GM19043 (cell line): ENCODE data around the gene CABLES2.

Experiments
- ATAC-seq: cut with Tn5 transposase; IDR thresholded peaks from one replicate; pipeline ENCODE4 v1.9.1; 2021; ENCODE audit warnings: low read depth; ENCODE audit not compliant: unreplicated experiment

The CABLES2 gene

GRCh38 chr20:62419759-62420158 lies 12.7 kb upstream of the CABLES2 start:
- no peak for ATAC-seq

DNA sequence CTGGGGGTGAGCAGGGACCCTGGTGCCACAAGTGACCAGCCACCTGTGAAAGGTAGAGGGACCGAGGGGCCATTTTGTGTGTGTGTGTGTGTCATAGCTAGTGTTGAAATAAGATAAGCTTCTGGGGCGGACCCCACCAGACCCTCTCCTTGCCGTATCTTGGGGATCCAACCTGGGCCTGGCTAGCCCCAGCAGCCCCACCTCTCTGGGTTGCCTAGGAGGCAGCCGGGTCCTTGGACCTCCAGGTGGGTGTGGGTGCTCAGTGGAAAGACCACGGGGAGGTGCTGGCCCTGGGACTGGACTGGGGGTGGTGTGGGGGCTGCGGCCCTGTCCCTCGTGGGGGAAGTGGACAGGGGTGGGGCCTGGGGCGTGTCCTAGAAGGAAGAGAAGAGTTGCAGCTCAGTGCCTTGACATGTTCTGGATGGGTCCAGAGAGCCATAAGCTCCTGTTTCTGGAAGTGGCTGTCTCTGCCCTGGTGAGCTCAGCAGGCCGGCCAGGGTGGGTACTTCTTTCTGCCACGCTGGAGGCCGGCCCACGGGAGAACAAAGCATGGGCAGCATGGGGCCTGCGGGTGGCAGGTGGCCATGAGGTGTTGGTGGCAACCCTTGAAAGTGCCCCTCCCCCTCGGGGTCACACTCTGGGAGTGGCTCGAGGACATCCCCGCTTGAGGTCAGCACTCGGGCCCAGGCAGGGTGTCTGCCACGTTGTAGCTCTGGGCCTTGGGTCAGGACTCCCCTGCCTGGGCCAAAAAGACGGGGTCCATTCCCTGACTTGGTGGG lies 11.8 kb upstream of the CABLES2 start:
- ATAC-seq = no peak

GRCh38 chr20:62417981-62418708 lies 11.1 kb upstream of the CABLES2 start:
- ATAC-seq = no peak

GRCh38 chr20:62416651-62417637 lies 9.9 kb upstream of the CABLES2 start:
- ATAC-seq = no peak

- ATAC-seq = no peak
These were observed 8.4 kb upstream of the CABLES2 start for GRCh38 chr20:62415354-62416111.

- ATAC-seq = no peak
These were observed 6.9 kb upstream of the CABLES2 start for GRCh38 chr20:62413896-62414481.

DNA sequence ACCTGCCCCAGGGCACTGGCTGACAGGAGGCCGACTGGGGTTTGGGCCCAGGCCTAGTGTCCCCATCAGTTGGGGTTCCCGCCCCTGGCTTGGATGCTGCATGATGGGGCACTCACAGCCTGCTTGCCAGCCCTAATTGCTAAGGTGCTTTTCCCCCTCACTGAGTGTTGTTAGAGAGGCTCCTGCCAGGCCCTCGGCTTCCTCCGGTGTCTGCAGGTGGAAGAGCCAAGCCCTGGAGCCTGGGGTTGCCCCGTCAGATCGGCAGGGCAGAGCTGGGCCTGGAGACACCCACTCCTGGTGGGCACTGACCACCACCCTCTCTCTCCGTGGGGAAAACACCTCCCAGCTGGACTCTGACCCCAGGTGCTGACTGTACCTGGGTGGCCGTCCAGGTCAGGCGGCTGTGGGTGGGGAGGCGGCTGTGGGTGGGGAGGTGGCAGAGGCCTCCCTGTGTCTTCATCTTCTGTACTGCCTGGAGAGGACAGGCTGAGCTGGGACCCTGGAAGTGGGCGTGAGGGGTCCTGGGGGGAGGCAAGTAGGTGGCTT lies 6.0 kb upstream of the CABLES2 start:
- ATAC-seq = no peak

GRCh38 chr20:62412194-62413024 lies 5.3 kb upstream of the CABLES2 start:
- no peak for ATAC-seq

DNA sequence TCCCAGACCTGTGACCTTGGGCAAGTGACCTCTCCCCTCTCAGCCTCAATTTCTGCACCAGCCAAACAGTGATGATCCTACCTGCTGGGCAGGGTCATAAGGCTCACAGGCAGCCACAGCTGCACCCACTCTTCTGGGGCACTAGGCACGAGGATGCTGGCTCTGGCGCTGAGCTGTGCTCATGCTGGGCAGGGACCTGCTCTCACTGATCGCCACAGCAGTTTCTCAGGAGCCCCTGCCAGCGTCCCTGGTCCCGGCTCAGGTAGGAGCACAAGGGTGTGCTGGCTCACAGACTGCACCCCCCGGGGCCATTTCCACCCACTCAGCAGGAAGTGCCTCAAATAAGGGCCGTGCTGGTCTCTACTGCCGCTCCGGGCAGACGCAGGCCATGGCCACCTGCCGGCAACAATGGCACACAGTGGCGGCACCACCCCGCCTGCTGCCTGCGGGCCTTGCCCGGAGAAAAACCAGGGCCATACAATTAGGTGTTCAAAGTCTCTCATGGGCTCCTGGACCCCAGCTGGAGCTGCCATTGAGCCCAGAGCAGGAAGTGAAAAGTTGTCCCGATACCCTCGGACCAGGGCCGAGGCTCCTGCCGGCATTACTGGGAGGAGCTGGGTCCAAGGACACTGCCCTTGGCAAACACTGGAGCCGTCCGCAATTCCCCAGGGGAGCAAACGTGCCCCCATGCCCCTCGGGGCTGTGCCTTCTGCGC lies 4.6 kb upstream of the CABLES2 start:
- no peak for ATAC-seq

GRCh38 chr20:62410746-62411478 lies 3.8 kb upstream of the CABLES2 start:
- ATAC-seq = no peak

GRCh38 chr20:62409931-62410745 lies 3.1 kb upstream of the CABLES2 start:
- no peak for ATAC-seq

DNA sequence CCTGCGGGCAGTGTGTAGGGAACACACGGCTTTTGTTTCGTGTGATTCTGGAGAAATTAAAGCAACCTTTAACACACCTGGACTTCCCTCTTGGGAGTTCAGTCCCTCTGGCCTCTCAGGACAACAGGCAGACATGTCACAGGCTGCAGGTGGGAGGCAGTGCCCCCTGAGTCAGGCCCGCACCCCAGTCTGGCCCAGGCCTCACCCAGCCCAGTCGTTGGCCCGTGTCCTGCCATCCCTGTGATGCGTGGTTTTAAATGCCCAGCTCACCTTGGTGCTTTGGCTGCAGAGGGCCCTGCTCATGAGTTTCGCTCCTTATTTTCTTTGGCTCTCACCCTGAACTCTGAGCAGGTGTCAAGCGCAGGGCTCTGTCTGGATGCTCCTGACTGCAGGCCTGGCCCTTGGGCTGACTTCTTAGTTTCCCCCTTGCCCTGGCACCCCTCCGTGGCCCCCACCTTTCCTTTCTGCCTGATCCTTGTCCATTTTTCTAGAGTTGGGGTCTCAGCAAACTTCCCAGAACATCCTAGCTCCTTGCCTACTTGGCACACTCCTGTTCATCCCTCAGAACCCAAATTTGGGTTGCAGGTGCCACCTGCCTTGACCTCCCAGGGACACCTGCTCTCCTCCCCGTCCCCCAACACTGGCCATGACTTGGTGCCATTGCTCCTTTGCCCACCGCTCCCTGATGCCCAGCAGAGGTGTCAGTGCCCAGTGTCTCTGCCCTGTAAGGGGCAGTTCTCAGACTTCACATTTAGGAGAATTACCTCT lies 2.2 kb upstream of the CABLES2 start:
- no peak for ATAC-seq

DNA sequence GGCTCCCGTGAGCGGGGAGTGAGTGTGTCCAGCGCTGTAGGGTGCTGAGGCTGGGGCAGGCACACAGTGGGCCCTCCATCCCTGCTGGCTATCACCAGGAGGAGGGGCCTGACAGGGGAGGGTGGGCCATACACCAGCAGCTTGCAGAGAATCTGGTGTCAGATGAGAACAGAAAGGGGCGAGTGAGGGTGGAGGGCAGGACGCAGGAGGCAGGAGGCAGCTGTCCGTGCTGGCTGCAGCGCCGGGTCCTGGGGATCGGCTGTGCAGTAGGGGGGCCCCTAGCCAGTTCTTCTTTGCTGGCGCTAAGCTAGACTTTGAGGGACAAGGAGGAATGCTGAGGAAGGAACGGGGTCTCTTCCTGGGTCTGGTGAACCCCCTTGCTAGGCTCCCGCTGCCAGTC lies 1.6 kb upstream of the CABLES2 start:
- ATAC-seq = no peak

DNA sequence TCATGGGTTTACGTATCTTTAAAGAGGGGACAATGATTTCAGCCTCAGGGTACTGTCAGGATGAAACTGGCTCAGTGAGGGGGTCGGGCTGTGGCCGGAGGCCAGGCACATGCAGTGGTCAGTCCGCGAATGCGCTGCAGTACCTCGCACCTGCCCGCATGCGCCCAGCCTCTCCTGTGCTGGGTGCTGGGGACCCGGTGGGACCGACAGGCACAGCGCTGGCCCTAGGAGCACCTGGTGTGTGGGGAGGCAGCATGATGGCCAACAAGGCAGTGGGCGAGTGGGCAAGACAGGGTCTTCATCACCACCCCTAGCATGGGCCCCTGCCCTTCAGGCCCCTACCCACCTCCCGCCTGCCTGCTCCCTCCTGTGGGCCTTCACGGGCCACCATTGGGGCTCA lies 970 bp upstream of the CABLES2 start:
- no peak for ATAC-seq

- no peak for ATAC-seq
These were observed 379 bp downstream of the CABLES2 start for GRCh38 chr20:62406635-62407176.
